GM18868 (cell line): ENCODE results near the gene LRP1B.
"Not testable (repeated sequence)": the region's sequence is repeated elsewhere in the genome, so short reads cannot be mapped to it uniquely, and the experiment has no call there.

ENCODE experiments used
- ATAC-seq: cut with Tn5 transposase; IDR thresholded peaks from one replicate; pipeline ENCODE4 v1.9.1; 2021; ENCODE audit warnings: mild to moderate bottlenecking, moderate library complexity; ENCODE audit not compliant: unreplicated experiment

The LRP1B gene

DNA sequence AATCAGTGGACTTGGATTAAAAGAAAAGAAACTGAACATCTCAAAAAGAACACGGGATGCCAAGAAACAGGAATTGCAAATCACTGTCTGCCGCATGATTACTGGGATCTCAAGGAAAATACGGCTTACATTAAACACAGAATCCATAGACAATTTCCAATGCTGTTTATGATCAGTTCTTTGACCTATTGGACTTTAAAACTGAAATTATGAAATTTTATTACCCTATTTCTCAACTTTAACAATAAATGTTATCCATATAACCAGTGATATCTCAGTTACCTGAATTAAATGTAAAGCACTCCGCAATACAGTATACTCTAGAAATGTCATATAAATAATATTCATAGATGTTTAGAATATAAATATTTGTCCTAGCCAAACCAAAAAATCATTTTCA is 1793.8 kb downstream of the LRP1B start:
- ATAC-seq = no peak

- no peak for ATAC-seq
Observed at GRCh38 chr2:140316345-140316744, 1814.5 kb downstream of the LRP1B start.

GRCh38 chr2:140311905-140312304 is 1818.9 kb downstream of the LRP1B start:
- no peak for ATAC-seq

DNA sequence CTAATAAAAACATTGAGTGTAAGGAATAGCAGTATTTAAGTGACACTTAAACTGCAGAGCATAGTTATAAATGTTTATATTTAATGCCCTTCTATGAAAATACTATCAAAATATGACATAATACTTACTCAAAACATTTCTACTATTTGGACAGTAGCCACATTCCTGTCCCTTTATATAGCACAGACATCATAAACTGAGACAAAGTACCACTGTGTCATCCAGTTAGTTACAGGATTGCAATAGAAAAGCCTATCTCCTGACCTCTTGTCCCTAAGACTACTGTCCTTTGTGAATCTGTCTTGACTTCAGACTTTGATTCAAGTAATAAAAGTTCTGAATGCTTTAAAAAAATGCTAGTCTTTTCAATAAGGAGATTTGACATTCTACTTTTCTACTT is 1822.1 kb downstream of the LRP1B start:
- no peak for ATAC-seq

- ATAC-seq = no peak
Observed at GRCh38 chr2:140307532-140307931, 1823.3 kb downstream of the LRP1B start.

GRCh38 chr2:140295767-140296166 is 1835.0 kb downstream of the LRP1B start:
- ATAC-seq = peak; percentile 71

GRCh38 chr2:140288726-140289125 is 1842.1 kb downstream of the LRP1B start:
- ATAC-seq = no peak

DNA sequence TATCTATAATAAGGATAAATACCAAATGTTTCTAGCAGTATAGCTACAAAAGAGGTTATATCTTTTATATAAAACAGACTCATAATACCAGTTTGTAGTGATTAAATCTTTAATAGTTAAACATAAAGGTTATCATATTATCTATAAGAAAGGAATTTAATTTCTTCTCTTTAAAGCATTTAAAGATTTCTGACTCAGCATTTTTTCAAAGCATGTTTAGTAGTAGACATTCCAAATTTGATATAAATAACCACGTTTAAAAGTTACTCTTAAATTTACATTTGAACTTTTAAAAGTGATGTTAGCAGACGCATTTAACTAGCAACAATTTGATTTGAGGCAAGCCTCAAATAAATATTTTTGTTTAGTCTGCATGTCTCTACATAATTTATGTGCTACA is 1842.6 kb downstream of the LRP1B start:
- ATAC-seq = no peak

DNA sequence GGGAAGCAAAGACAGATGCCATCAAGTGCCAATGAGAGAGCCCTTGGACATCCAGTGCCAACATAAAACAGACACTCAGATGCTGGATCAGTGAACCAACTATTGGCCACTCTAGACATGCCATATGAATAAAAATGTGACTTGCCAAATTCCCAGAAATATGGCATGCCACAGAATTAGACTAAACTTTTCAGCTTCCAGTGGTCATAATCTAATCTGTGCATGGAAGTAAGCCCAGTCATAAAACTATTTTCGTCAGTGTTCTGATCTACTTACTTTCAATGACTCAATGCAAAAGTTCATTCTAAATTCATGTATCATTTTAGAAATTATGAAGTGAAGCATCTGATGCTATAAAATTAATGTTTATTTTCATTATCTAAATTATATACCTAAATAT is 1844.4 kb downstream of the LRP1B start:
- ATAC-seq = no peak

- not testable (repeated sequence) for ATAC-seq
Observed at GRCh38 chr2:140277344-140277743, 1853.5 kb downstream of the LRP1B start.

- no peak for ATAC-seq
Observed at GRCh38 chr2:140276661-140277060, 1854.2 kb downstream of the LRP1B start.

DNA sequence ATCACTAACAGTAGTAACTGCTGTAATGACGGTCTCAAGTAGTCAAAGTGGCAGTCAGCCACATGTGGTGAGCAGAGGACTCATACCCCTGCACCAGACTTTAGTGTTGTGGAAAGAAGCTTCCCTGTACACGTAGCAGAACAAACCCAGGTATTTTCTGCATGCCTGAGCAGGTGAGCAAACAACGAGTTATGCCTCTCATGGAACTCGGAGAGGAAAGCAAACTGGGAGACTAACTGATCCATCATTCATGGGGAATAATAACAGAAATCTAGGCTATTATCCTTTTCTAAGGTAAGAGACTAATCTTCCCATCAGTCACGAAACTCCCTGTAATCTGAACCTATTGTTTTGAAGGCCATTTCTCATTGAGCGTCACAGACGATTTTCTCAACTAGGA is 1855.4 kb downstream of the LRP1B start:
- ATAC-seq = no peak

DNA sequence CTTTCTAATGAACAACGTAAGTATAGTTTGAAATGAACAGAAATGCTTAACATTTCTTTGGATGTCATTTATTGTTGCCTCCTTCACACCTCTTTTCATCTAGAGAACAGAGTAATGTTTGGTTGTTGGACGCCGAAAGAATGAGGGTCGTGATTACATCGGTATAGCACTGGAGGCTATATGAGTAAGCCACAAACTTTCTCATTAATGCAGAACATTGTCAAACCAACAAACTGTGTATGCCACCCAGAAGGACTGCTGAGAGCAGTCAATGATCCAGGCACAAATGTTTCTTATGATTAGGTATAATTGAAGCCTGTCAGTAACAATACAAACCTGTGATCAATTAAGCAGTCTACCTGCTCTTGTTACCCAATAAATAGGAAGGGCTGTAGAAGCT is 1855.9 kb downstream of the LRP1B start:
- no peak for ATAC-seq

DNA sequence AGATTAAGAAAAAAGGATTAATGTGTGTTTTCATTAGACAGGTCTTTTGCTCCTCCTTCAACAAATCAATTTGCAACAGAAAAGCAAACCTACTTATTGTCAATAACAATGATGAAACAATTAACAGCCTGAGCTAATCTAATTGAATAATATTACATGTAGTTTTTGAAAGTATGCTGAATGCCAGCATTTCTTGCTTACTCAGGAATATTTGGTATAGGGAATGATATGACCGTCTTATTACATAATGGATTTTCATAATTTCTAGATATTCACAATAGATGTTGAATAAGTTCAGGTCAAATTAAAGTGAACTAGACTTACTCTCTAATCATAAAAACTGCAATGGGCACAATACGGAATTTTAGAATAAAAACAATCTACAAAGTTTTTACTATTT is 1856.9 kb downstream of the LRP1B start:
- no peak for ATAC-seq

- no peak for ATAC-seq
Observed at GRCh38 chr2:140273408-140273807, 1857.4 kb downstream of the LRP1B start.

DNA sequence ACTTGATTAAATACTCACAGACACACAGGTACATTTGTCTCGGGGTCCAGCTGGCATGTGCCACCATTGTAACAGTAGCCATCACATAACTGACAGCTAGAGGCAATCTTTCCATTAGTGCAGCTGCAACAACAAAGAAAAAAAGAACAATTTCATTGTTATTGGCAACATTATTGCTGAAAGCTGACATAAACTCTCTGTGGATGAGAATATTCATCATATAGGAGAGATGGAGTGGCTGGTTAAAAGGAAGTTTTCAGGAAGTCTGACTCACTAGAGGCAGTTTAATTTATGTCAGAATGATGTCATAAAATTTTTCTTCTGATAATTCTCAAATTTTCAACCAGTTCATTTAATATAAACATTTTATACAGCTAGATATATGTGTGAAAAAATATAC is 1860.6 kb downstream of the LRP1B start:
- ATAC-seq = no peak

DNA sequence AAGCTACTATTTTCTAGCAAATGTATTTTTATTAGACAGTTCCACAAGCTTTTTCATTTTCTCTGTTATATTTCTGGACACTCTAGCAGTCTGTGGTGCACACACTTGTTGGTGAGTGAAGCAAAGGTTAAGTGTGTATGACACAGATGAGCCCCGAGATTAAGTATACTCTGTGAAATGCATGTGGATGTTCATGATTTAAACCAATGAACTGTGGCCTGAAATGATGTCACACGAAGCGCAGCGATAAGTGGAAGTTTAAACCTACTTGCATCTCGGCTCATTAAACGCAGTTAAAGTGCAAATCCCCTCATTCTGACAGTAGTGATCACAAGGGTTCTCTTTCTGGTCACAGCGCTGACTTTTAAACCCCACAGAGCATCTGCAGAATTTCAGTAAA is 1861.8 kb downstream of the LRP1B start:
- ATAC-seq = no peak

DNA sequence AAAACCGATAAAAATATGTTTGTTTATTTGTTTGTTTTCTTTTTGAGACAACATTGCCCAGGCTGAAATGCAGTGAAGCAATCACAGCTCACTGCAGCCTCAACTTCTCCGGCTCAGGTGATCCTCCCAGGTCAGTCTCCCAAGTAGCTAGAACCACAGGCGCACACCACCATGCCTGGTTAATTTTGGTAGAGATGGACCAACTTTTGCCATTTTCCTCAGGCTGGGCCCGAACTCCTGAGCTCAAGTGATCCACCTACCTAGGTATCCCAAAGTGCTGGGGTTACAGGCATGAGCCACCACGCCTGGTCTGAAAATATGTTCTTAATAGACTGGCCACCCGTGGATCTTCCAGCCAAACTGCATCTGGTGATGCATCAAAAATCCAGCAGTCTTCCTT is 1867.9 kb downstream of the LRP1B start:
- ATAC-seq = no peak

GRCh38 chr2:140257692-140258300 is 1873.0 kb downstream of the LRP1B start:
- no peak for ATAC-seq

DNA sequence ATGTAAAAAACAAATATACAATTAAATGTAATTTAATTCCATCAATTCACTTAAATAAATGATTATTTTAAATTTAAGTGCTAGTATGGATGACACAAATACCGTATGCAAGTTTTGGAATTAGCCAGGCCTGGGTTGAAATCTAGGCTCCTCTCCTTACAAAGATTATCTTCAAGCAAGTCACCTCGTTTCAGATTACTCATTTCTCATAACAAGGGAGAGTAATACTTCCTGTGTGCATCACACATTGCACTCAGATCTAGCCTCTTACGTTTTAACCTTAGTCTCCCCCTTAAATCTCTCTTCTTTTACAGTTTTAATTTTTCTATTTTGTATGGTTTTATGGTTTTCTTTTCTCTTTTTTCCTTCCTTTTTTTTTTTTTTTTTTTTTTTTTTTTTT is 1874.7 kb downstream of the LRP1B start:
- ATAC-seq = no peak

- ATAC-seq = no peak
Observed at GRCh38 chr2:140249821-140250220, 1881.0 kb downstream of the LRP1B start.

DNA sequence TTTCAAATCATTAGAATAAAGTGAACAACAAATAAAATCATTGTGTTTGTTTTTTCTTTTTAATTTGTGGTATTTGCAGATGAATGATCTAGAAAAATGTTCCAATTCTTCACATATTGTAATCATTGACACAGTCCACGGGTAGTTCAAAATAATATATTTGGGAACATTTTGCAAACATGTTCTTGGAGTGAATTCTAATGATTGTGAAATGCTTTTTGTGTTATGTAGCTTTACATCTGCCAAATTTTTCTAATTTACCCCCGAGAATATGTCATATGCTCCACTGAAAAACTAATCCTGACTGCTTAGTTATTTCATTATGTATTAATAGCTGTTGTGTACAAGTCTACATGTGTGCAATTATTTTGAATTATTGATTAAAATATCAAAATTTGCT is 1882.2 kb downstream of the LRP1B start:
- no peak for ATAC-seq

DNA sequence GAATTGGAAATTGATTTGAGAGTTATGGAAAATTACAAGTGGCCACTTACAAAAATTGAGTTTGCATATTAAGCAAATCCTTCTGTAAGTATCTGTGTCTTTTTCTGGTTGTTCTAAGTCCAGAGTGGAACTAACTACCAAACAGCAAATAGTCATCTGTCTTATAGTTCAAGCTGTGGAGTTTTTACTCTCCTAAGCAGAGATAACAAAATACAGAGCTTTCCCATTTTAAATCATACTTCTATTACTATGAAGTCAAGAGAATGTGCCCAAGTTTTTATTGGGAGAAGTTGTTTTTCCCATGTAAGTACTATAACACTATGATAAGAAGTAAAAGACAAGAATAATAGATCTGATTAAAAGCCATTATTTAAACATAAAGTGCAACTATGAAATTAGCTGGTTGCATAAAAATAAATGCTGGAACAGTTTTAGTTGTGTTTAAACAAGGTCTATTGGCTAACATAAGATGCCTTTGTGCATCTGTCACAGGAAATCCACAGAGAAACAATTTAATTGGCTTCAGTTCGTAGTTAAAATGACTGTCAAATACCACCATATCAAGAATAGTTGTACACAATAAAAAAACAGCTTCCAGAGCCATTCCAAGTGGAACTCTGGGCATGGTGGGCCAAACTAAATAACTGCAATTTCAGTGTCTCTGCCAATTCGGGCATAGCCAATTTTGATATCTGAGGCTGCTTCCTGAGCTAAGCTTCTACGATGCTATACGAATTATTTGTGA is 1883.2 kb downstream of the LRP1B start:
- ATAC-seq = no peak
